Right kidney (tissue), 1 donor: ENCODE measurements around the gene NDOR1.

Source experiments
- DNase-seq: peaks from one replicate; pipeline ENCODE4 v3.0.0-alpha.2; 2016

Gene NDOR1

GRCh38 chr9:137219757-137220316 lies 14.3 kb downstream of the NDOR1 start:
- DNase-seq: no peak

- no peak for DNase-seq
These were observed 15.0 kb downstream of the NDOR1 start for GRCh38 chr9:137220317-137221094.

DNA sequence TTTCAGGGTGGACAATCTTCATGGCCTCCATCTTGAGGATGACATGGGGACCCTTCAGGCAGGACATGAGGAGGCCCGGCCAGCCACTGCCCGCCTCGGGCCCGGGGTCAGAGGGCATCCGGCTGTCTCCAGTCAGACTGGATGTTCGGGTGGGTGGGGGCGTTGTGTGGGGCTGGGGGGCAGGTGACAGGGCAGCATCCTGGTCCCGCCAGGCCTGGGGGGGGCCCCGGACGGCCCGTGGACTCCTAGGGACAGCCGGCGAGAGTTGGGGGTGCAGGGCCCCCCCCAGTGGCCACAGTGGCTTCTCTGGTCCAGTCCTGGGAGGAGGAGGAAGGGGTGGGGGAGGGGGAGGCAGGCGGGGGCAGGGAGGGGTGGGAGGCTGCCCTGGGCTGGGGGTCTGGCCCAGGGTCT lies 15.6 kb downstream of the NDOR1 start:
- no peak for DNase-seq

DNA sequence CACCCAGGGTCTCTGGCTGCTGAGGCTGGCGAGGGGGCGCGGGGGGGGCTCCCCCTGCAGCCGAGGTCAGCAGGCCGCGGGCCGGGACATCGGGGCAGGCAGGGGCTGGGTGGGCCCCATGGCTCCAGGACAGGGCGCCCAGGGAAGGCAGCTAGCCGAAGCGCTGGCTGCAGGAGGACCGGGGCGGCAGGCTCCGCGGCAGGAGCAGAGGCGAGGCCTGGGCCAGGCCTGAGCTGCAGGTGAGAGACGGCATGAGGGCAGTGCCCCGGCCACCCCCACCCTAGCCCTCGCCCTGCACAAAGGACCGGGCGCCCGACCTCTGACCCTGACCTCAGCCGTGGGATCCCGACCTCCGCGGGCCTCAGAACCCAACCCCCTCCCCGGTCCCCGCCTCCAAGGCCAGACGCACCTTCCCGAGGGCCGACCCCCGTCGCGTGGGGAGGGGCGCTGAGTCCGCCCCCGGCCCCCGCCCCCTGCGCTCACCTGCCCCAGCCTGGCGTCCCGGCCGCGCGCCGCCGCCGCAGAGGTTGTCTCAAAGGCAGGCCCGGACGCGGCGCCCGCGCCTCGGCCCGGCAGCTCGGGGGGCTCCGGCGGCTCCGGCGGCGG lies 16.1 kb downstream of the NDOR1 start:
- peak; percentile 31 for DNase-seq

- peak; percentile 68 for DNase-seq
These were observed 16.9 kb downstream of the NDOR1 start, which contains the start of gene RNF208 for GRCh38 chr9:137222190-137223077. Gene RNF208, minus strand, starts transcription at chr9:137222240. Its CDS starts 1,028 bp downstream, at chr9:137221212.

DNA sequence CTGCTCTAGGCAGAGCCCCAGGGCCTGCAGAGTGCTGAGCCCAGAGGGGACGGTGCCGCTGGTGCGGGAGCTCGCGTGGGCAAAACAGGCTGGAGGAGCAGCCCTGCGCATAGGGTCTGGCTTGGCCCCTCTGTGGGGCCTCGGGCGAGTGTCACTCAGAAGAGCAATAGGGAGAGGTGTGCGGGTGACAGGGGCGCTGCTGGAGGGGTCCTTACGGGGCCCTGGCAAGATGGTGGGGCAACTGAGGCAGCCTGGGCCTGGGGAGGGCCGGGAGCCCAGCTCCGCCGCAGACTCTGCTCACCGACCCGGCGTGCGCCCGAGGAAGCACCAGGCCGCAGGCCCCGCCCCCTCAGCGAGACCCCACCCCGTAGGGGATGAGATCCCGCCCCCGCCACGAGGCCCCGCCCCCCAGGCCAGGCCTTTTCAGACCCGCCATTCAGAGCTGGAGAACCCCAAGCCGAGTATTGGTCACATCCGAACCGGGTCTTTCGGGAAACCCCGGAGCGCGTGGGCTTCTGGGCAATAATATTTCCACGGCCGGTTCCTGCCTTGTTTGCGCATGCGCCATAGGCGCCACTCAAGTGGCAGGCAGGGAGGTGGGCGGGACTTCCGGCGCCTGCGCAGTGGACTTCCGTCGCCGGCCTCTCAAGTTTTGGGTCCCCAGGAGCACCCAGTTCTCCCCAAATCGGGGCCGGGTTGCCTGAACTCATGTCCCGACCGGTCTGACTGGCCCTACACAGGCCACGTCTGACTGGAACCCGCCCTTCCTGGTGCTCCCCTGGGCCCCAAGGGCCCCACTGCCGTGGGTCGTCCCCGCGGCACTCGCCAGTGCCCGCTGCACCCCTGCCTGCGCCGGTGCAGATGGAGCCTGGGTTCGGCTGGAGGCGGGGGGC lies 17.8 kb downstream of the NDOR1 start:
- DNase-seq: peak; percentile 87

GRCh38 chr9:137224830-137225694 lies 19.6 kb downstream of the NDOR1 start, which contains the start of gene CYSRT1:
Gene CYSRT1, plus strand, starts transcription at chr9:137225174. Its CDS starts 448 bp downstream, at chr9:137225622.
- DNase-seq: no peak

- no peak for DNase-seq
These were observed 20.3 kb downstream of the NDOR1 start for GRCh38 chr9:137225699-137226331.

DNA sequence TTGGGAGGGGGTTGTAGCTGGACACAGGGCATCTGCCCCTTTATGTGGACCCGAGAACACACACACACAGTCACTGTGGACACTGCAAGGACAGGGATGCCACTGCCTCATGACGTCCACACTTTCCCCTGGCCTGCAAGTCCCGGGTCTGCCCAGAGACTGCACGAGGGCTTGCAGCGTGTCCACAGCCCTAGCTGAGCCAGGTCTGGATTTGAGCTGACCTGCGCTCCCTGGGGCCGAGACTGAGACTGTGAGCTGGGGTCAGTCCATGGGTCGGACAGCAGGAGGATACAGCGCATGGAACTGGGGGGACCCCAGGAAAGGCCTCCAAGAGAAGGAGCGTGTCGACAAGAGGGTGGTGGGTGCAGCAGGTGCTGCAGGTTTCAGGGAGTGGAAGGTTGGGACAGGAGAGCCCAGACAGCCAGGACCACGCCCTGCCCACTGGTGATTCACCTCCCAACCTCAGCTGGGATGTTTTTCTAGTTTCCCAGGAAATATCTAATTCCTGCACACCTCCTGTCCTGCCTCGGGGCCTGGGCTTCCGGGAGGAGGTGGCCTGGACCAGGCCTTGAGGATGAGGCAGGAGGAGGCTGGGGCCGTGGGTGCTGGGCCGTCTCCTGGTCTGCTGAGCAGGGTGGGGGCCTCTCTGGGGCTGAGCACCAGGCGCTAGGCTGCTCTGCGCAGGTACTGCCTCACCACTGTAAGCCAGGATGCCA lies 21.0 kb downstream of the NDOR1 start:
- no peak for DNase-seq

DNA sequence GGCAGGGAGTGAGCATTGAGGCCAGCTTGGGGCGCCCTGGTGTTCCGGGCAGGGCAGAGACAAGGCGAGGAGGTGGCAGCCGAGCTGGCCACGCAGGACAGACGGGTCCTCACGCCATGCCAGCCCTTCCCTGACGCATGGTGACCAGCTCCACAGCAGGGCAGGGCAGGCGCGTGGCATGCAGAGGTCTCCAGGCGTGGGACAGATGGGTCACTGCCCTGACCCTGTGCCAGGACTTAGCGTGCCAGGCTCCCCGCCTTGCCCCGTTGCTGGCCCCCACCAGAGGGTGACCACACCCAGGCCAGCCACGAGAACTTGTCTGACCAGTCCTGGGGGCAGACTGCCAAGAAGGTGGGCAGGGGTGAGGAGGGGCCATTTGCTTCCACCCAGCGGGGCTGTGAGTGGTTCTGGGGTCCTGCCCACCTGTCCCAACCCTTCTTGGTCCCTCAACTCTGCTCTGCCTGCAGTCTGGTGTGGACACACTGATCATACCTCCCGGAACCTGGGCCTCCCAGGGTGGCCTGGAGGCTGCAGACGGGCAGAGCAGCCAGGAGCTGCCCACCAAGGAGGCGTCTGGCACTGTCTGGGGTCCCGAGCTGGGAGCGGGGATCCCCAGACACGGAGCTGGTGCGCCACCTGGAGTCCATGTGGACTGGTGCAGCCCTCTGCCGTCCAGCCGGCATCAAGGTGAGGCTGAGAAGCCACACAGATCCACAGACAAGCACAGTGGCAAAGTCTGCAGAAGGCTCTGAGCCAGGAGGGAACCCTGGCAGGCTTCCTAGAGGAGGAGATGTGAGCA lies 21.8 kb downstream of the NDOR1 start, which contains the start of gene RNF224:
TSS of gene RNF224 (plus strand) at position 449 of the 799 bp plus-strand sequence. CDS start 834 bp downstream, outside the sequence.
- DNase-seq: peak; percentile 78

DNA sequence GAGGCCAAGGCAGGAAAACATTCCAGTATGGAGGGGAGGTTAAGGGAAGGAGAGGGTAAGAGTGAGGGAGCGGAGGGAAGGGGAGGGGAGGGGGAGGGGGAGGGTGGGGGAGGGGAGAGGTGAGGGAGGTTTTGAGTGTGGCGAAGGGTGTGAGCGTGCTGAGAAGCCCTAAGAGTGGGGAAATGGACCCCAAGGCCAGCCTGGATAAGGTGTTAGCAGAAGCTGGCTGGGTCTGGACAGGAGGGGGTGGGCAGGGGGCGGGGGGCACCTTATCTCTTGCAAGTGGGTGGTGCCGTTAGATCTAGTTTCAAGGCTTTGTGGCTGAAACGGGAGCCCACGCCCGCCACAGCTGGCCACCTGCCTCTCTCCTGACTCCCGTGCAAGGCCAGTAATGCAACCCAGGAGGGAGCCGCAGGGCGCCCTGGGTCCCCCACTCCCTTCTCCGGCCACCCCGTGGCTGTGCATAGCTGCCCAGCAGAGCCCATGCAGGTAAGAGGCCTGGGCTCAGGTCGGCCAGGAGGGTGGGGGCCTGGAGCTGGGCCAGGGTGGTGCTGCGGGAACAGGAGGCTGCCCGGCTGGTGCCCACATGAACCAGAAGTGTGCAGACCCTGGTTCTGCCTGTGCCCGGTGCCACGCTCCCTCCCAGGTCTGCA lies 22.5 kb downstream of the NDOR1 start:
- DNase-seq: no peak

- no peak for DNase-seq
These were observed 23.0 kb downstream of the NDOR1 start for GRCh38 chr9:137228506-137228967.

DNA sequence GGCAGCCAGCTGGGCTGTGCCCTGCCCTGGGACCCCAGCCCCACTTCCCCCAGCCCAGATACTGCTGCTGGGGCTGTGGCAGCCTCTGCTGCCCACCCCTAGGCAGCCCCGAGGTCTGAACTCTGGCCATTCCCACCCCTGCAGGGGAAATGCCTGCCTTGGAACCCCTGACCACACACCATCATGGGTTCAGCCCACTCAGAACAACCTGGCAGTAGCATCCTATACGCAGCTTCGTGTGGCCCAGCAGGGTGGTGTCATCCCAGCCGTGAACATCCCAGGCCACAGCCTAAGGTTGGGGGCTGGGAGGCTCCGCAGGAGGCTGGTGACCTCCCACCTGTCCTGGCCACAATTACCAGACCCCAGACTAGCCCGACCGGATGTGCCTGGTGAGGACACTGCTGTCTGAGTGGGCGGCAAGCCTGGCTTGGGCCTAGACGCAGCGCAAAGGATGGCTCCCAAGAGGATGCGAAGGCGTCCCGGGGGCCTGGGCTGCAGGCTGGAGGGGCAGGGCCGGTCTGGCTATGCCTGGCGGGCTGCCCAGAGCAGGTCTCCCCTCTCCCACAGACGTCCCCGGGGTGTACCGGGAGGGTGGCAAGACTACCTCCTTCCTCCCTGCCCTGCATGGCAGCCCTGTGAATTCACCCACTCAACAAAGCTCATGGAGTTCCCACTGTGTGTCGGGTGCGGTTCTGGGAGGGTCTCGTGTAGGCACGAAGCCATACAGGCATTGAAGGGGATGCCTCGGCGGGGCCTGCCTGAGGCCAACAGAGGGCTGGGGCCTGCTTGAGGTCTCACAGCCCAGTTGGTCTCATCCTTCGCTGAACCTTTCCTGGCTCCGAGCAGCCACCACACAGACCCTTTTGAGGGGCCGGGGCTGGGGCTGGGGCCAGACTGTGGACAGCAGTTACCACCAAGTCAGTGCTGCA lies 23.7 kb downstream of the NDOR1 start:
- no peak for DNase-seq

GRCh38 chr9:137229903-137230704 lies 24.6 kb downstream of the NDOR1 start:
- DNase-seq: no peak

DNA sequence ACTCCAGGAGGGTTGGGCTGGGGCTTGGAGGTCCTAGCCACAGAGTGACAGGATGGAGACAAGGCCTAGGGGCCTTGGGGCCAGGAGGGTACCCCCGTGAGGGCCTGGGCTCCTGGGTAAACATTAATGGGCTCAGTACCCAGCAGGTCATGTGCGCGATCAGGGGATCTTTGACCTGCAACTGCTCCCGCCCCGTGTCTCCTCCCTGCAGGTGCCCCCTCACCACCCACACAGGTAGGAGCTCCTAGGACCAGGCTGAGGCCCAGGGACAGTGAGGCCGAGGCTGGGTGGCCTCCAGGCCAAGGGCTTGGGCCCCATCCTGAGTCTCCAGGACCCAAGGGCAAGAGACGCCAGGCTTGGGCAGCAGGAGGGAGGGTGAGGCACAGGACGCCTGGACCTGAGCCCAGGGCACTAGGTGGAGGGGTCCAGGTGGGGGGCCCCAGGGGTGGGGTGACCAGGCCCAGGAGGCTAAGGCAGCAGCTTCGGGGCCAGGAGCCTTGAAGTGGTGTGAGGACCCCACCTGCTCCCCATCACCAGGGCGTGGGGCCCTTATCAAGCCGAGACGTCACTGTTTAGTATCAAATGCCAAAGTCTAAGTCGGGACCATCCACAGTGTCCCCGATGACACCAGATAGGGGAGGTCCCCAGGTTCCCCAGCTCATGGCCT lies 25.3 kb downstream of the NDOR1 start, which contains the start of gene SLC34A3:
TSS of gene SLC34A3 (plus strand) at position 197 of the 667 bp plus-strand sequence. CDS start 802 bp downstream, outside the sequence.
- no peak for DNase-seq
